ENCODE results near the gene YAF2. TPM values are rescaled to one million over a fixed set of nuclear protein-coding genes. Genes with fewer than 3 reads are reported as not detected.

The YAF2 gene
- total and polyA plus RNA-seq, 2 of the 13 experiments (the other 11 are each of a cell fraction or from before 2014, with no cell fraction given) = 8.4 to 11.7 TPM

DNA sequence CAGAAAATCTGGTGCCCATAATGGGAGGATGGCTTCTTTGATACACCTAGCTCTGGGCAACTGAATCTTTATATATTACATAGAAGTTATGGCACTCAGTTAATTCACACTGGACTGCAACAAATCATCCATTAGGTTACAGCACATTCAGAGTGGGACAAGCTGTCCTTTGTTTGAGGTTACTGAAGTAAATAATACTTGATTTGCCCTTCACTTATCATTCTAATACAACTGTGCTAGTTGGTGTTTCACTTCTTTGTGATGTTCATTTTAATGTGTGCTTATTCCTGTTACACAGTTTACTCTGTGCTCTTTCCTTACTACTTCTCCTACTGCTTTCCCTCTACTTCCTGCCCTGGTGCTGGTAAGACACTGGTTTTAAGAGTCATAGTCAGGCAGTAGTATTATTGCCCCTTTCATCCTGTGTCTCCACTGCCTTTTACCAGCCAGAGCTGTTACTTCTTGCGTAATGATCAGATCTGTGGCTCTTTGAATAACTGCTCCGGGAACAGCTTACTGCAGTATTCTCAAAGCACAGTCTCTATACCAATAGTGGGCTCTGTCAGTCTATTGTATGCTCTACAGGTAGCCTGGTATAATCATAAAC, 57.0 kb downstream of the YAF2 start:
- Histone ChIP-seq H3K27ac (ENCODE audit: extremely low read length, insufficient read depth, low read length) (no peak overlapping the region), H3K9ac (ENCODE audit: insufficient read depth, low read depth, low read length) (no peak overlapping the region), H3K9me3 (ENCODE audit: low read length) (no peaks in the 10 kb centered on the region), H4K20me1 (ENCODE audit: insufficient read depth, low read length) (no peaks in the 10 kb centered on the region), H2AFZ (ENCODE audit: low read length) (no peak overlapping the region), H3K27me3 (ENCODE audit: control insufficient read depth in 1 of 2, insufficient read depth in 2 of 2, low read length in 2 of 2) (no peaks in the 10 kb centered on the region), H3K4me2 (ENCODE audit: low read depth, low read length) (no peak overlapping the region), H3K79me2 (ENCODE audit: insufficient read depth, low read length) (no peaks in the 10 kb centered on the region), H3K4me3 (replicated peaks in 1 of 3; ENCODE audit: insufficient read depth in 1 of 3, low read depth in 2 of 3, low read length in 3 of 3) (no peak overlapping the region), H3K36me3 (replicated peaks in 1 of 2; ENCODE audit: control insufficient read depth in 1 of 2, insufficient read depth in 2 of 2, low read length in 2 of 2) (peaks cover 0 to 2% of the 10 kb centered on the region in 2 experiments; a peak in 1 of 5 replicates), H3K4me1 (ENCODE audit: insufficient read depth, low read length) (peaks cover 16% of the 10 kb centered on the region)
- ChIA-PET CTCF (ENCODE audit: low intra/inter-chr PET ratio, low total read pairs) (no interaction called here), POLR2A (no interaction called here)
- peak; percentile 50 for DNase-seq (ENCODE audit: low spot score)
- 70% methylated on average over 2 of the region's 2 CpGs for WGBS (ENCODE audit: low lambda C conversion rate)
- BruUV-seq (replicated peaks) = no TSS peak
- peak; percentile 73 for ATAC-seq
- FAIRE-seq = peak; percentile 64
- intact Hi-C loops (cut with micrococcal nuclease; ENCODE audit: unreplicated experiment) = no loop called here
- in situ Hi-C loops (cut with HindIII; ENCODE audit: extremely low pct_ligation_motif_present, low pct_unique_long_range_greater_than_20kb) = no loop called here
- peak; percentile 84 for TF ChIP-seq CEBPG (CRISPR knock-in tag; IDR thresholded peaks at IDR 0.05)
- TF ChIP-seq ZNF30 (CRISPR knock-in tag; IDR thresholded peaks at IDR 0.05) = no peak
- no peak for TF ChIP-seq YEATS4 (CRISPR knock-in tag; IDR thresholded peaks at IDR 0.05; ENCODE audit: borderline replicate concordance)
- TF ChIP-seq ZFX (CRISPR knock-in tag; IDR thresholded peaks at IDR 0.05; ENCODE audit: low read depth) = no peak
- TF ChIP-seq CEBPB (IDR thresholded peaks at IDR 0.05; ENCODE audit: borderline replicate concordance, low read depth, low read length) = peak; percentile 93
- TF ChIP-seq, protein P1, sequence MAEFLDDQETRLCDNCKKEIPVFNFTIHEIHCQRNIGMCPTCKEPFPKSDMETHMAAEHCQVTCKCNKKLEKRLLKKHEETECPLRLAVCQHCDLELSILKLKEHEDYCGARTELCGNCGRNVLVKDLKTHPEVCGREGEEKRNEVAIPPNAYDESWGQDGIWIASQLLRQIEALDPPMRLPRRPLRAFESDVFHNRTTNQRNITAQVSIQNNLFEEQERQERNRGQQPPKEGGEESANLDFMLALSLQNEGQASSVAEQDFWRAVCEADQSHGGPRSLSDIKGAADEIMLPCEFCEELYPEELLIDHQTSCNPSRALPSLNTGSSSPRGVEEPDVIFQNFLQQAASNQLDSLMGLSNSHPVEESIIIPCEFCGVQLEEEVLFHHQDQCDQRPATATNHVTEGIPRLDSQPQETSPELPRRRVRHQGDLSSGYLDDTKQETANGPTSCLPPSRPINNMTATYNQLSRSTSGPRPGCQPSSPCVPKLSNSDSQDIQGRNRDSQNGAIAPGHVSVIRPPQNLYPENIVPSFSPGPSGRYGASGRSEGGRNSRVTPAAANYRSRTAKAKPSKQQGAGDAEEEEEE (CRISPR knock-in tag; IDR thresholded peaks at IDR 0.05; ENCODE audit: borderline replicate concordance) = no peak
- TF ChIP-seq, protein P2, sequence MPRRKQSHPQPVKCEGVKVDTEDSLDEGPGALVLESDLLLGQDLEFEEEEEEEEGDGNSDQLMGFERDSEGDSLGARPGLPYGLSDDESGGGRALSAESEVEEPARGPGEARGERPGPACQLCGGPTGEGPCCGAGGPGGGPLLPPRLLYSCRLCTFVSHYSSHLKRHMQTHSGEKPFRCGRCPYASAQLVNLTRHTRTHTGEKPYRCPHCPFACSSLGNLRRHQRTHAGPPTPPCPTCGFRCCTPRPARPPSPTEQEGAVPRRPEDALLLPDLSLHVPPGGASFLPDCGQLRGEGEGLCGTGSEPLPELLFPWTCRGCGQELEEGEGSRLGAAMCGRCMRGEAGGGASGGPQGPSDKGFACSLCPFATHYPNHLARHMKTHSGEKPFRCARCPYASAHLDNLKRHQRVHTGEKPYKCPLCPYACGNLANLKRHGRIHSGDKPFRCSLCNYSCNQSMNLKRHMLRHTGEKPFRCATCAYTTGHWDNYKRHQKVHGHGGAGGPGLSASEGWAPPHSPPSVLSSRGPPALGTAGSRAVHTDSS (CRISPR knock-in tag; conservative IDR thresholded peaks at IDR 0.05) = no peak
- no peak for TF ChIP-seq ZFYVE20 (CRISPR knock-in tag; IDR thresholded peaks at IDR 0.05; ENCODE audit: borderline replicate concordance, low read depth)
- no peak for TF ChIP-seq ZNF607 (CRISPR knock-in tag; IDR thresholded peaks at IDR 0.05; ENCODE audit: borderline replicate concordance)
- no peak for TF ChIP-seq RBM22 (optimal IDR thresholded peaks at IDR 0.05; ENCODE audit: low read length)

Data from HepG2 (cell line).